ENCODE results near the gene SCAPER.
"Not testable (repeated sequence)": the region's sequence is repeated elsewhere in the genome, so short reads cannot be mapped to it uniquely, and the experiment has no call there.

The SCAPER gene

GRCh38 chr15:76480267-76480666 is 424.9 kb downstream of the SCAPER start:
- DNase-seq (ENCODE audit: low spot score) = no peak

DNA sequence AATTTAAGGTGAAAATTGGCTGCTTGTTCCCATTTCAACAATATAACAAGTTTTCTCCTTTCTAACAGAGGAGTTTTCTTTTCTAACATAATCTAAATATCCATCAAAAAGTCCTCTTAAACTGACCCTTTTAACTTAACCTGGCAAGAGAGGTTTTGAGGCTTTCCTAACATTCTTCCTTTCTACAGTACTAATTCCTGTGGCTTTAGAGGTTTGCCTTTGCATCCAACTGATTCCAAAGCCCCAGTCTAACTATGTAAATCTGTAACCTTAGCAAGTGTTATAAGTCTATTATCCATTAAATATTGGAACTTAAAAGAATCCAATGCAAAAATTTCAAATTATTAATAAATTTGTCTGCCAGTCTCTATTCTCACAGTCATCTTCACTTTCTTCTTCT is 434.4 kb downstream of the SCAPER start:
- DNase-seq (ENCODE audit: low spot score) = peak; percentile 17

- DNase-seq (ENCODE audit: low spot score) = no peak
These were observed 436.4 kb downstream of the SCAPER start for GRCh38 chr15:76468722-76469121.

DNA sequence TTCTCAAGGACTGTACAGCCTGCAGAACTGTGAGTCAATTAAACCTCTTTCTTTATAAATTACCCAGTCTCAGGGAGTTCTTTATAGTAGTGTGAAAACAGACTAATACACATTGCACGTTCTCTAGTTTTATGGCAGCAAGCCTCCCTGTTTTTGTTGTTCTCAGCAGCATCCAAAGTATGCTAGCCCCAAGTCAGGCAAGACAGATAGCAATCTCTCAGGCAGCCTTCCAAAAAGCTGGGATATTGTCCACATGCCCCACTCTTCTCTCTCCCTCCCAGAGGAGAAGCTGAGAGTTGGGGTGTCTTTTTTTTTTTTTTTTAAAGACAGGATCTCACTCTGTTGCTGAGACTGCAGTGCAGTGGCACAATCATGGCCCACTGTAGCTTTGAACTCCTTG is 438.0 kb downstream of the SCAPER start:
- DNase-seq (ENCODE audit: low spot score) = no peak

DNA sequence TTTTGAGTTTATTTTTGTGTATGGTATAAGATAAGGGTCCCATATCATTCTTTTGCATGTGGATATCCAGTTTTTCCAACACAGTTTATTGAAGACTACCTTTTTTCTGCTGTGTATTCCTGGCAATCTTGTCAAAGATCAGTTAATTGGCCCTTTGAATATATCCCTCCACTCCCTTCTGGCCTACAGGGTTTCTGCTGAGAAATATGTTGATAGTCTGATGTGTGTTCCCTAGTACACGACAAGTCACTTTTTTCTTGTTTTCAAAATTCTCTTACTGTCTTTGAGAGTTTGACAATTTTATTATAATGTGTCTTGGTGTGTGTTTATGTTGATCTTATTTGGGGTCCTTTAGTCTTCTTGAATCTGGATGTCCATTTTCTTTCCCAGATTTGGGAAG is 439.4 kb downstream of the SCAPER start:
- DNase-seq (ENCODE audit: low spot score) = no peak

DNA sequence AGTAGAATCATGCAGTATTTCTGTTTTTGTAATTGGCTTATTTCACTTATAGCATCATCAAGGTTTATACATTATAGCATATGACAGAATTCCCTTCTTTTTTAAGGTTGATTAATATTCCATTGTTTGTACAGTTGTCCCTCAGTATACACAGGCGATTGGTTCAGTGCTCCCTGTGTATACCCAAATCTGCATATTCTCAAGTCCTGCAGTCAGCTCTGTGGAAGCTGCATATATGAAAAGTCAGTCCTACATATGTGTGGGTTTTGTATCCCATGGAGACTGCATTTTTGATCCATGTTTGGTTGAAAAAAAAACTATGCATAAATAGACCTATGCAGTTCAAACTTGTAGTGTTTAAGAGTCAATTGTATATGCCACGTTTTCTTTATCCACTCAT is 440.9 kb downstream of the SCAPER start:
- no peak for DNase-seq (ENCODE audit: low spot score)

DNA sequence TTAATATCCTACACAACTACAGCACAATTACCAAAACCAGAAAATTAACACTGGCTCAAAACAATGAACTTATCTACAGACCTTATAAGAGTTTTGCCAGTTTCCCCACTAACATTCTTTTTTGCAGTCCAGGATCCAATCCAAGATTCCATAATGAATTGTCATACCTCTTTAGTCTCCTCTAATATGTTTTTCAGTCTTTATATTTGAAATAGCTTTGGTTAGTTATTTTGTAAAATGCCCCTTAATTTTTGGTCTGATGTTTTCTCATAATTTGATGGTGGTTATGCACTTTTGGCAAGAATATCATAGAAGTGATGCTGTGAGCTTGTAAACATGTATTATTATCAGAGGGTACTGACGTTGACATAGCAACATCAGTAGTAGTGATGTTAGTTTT is 444.3 kb downstream of the SCAPER start:
- DNase-seq (ENCODE audit: low spot score) = no peak

DNA sequence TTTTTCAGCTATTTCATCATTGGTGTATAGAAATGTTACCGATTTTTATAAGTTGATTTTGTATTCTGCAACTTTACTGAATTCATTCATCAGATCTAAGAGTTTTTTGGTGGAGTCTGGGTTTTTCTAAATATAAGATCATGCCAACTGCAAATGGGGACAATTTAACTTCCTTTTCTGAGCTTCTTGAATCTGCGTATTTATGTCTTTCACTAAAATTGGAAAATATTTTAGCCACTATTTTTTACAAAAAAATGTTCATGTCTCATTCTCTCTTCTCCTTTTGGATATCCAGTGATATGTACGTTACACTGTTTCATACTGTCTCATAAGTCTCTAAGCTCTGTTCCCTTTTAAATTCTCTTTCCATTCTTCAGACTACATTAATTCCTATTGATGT is 444.8 kb downstream of the SCAPER start:
- no peak for DNase-seq (ENCODE audit: low spot score)

DNA sequence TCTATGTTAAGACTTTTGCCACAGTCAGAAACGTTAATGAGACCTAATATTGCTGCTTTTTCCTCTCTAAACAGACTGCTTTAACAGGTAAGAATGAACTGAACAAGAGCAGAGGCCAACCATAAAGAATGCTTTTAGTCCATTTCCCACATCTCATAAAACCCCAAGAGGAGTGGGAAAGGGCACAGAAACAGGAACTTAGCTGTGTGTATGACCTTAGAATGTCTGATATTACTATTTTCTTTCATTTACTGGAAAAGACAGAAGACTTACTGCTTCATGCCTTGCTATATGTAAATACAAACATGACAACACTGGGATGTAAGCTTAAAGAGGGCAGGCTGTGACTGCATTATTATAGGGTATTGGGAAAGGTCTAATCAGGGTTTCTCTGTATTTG is 453.6 kb downstream of the SCAPER start:
- no peak for DNase-seq (ENCODE audit: low spot score)

DNA sequence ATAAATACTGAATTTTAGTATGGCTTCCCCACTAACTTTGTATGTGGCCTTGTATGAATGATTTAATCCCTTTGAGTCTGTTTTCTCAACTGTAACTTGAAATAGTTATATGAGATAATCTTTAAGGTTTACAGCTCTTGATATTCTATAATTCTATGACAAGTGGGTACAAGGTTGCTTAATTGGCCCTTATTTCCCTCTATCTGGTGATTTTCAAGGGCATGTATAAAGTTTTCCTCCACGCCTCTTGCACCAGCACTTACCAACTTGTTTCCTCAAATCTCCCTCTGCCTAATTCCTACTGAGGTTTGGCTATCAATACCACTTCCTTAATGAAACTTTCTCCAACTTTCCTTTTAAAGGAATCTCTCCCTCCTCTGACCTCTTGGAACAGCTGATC is 455.7 kb downstream of the SCAPER start:
- DNase-seq (ENCODE audit: low spot score) = no peak

- DNase-seq (ENCODE audit: low spot score) = no peak
These were observed 456.4 kb downstream of the SCAPER start for GRCh38 chr15:76448755-76449154.

GRCh38 chr15:76447728-76448441 is 457.3 kb downstream of the SCAPER start:
- no peak for DNase-seq (ENCODE audit: low spot score)

- no peak for DNase-seq (ENCODE audit: low spot score)
These were observed 464.7 kb downstream of the SCAPER start for GRCh38 chr15:76440441-76440840.

DNA sequence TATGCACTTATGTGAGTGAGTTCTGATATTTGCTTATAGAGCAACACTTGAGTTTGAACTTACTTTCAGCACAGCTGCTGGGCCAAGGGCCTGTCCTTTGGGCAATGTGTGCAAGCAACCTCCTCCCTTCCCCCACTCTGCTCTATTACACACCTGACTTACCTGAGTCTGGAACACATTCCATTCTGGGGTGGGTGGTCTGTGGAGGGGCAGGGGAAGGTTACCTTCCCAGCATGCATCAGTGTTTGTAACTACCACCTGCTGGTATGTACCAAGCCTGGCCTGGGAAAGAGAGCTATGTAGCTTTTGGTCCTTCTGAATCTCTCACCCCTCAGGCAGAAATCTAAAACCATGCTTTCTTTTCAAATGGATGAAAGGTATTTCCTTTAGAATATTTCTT is 465.6 kb downstream of the SCAPER start:
- DNase-seq (ENCODE audit: low spot score) = no peak

- DNase-seq (ENCODE audit: low spot score) = peak; percentile 33
These were observed 471.2 kb downstream of the SCAPER start for GRCh38 chr15:76433798-76434400.

- DNase-seq (ENCODE audit: low spot score) = not testable (repeated sequence)
These were observed 472.1 kb downstream of the SCAPER start for GRCh38 chr15:76433036-76433435.

DNA sequence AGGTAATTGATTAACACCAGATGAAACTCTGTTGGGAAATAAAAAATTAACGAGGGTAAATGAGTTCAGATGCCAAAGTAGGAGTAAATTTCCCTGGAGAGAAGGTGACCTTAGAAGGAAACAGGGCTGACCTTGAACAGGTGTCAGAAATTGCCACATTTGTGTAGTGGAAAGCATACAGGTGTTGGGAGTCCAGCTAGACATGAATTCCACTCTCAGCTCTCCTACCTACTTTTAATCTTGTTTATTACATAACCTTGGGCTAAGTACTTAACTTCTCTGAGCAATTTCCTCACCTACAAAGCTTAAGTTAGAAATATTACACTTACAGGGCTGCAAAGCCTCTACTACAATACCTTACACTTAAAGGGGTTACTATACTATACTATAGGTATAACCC is 472.5 kb downstream of the SCAPER start:
- no peak for DNase-seq (ENCODE audit: low spot score)

DNA sequence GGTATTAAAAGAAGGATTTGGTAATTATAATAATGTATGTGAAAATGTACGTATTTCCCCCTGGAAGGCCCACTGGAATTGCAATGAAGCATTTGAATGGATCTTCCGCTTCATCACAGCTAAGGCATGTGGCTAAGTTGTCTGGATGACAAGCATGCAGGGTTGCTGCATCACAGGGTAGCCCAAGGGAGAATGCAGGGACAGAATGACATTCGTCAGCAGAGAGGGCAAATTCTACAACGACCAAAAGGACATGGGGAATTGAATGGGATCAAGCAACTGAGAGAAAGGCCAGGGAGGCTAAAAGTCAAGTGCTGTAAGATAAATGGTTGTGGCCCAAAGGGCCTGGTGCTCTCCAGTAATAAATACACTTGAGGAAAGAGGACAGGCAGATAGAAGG is 473.2 kb downstream of the SCAPER start:
- DNase-seq (ENCODE audit: low spot score) = peak; percentile 13

DNA sequence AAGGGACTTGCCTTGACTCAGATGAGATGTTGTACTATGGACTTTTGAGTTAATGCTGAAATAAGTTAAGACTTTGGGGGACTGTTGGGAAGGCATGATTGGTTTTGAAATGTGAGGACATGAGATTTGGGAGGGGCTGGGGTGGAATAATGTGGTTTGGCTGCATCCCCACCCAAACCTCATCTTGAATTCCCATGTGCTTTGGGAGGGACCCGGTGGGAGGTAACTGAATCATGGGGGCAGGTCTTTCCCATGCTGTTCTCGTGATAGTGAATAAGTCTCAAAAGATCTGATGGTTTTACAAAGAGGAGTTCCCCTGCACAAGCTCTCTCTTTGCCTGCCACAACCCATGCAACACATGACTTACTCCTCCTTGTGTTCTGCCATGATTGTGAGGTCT is 474.4 kb downstream of the SCAPER start:
- not testable (repeated sequence) for DNase-seq (ENCODE audit: low spot score)

GRCh38 chr15:76429661-76430060 is 475.5 kb downstream of the SCAPER start:
- DNase-seq (ENCODE audit: low spot score) = no peak

DNA sequence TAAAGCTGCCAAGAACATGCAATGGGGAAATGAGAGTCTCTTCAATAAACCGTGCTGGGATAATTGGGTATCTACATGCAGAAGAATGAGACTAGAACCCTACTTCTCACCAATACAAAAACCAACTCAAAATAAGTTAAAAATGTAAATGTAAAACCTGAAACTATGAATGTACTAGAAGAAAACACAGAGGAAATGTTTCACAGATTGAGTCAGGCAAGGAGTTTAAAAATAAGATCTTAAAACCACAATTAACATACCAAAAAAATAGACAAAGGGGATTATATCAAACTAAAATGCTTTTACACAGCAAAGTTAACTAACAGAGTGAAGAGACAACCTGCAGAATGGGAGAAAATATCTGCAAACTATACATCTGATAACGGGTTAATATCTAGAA is 478.2 kb downstream of the SCAPER start:
- no peak for DNase-seq (ENCODE audit: low spot score)

- no peak for DNase-seq (ENCODE audit: low spot score)
These were observed 486.6 kb downstream of the SCAPER start for GRCh38 chr15:76418352-76419140.

DNA sequence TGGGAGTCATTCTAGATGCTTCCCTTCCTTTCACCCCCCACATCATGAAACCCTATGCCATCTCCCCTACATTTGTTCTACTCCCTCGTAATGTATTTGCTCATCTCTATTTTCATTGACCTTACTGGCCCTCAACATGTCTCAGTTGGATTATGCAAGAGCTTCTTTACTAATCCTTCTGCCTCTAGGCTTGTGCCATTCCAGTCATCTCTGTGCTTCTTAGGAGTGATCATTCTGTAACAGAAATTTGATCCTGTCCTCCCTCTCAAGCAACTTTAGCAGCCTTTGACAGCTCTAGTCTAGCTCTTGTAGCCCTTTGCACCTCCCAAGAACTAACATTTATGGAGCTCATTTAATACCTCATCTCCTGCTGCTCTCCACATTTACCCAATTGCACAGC is 503.9 kb downstream of the SCAPER start:
- DNase-seq (ENCODE audit: low spot score) = no peak

Measured in AG08396 (cell line).